Measurements from ENCODE around the gene SIRPB1.
"Not testable (repeated sequence)": the region's sequence is repeated elsewhere in the genome, so short reads cannot be mapped to it uniquely, and the experiment has no call there.

Gene SIRPB1

GRCh38 chr20:1600736-1601135 lies 19.1 kb downstream of the SIRPB1 start:
- DNase-seq (ENCODE audit: low read depth in 1 of 2, low spot score in 1 of 2), result no peak

DNA sequence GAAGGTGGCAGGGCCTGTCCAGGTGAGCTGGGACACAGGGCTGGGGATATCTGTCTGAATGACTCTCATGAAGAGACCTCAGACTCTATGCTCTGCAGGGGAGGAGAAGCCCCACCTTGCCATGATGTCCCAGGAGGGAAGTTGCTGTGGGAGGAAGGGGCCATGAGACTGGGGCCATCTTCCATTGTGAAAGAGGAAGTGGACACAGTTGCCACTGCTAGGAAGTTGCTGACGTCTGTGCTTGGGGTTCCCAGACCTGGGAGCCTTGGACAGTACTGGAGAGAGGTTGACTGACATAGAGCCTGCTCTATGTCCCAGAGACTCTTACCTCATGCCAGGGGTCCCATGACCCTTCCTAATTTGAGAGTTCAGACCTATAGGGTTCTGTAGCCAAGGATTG lies 24.5 kb downstream of the SIRPB1 start:
- DNase-seq (ENCODE audit: low read depth in 1 of 2, low spot score in 1 of 2), result no peak

DNA sequence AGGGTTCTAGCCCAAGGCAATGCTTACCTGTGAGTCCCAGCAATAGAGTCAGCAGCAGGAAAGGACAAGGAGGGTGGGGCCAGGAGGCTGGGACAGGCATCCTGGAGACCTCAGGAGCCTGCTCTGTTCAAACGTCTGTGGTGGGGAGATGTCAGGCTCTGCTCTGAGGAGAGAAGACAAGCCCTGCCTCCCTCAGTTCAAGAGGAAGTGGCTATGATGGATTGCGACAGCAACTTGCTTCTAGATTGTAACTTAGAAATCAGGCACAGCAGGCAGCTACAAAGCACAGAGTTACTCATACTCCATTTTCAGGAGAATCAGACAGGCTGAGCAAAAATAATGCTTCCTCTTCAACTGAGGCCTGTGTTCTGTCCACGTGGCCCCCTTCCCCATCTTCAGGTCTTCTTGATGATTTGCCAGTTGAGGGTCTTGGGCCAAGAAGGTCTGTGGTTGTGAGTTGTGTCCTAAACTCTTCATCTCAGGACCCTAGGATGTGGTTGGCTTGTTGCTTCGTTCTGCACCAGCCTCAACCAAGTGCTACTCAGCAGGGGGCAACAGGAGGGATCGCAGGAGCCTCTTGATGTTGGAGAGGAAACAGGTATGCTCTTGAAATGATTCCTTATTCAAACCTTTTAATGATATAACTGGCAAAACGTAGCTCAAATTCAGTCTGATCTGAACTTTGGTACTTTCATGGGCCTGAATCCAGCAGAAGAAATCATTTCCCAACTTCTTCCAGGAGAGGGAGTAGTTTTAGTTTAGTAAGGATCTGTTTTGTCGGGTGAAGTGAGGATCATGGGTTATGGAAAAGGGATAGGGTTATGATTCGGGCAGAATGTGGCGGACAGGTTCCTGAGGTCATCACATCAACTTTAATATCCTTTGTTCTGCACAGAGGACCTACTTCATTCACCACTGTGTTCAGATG lies 31.0 kb downstream of the SIRPB1 start:
- no peak for DNase-seq (ENCODE audit: low read depth in 1 of 2, low spot score in 1 of 2)

- no peak for DNase-seq (ENCODE audit: low read depth in 1 of 2, low spot score in 1 of 2)
These were observed 31.9 kb downstream of the SIRPB1 start for GRCh38 chr20:1587781-1588532.

- DNase-seq (ENCODE audit: low read depth in 1 of 2, low spot score in 1 of 2), result no peak
These were observed 40.3 kb downstream of the SIRPB1 start for GRCh38 chr20:1579488-1579887.

- DNase-seq (ENCODE audit: low read depth in 1 of 2, low spot score in 1 of 2), result no peak
These were observed 41.9 kb downstream of the SIRPB1 start for GRCh38 chr20:1577906-1578305.

GRCh38 chr20:1577313-1577712 lies 42.5 kb downstream of the SIRPB1 start:
- not testable (repeated sequence) for DNase-seq (ENCODE audit: low read depth in 1 of 2, low spot score in 1 of 2)

GRCh38 chr20:1576641-1577040 lies 43.2 kb downstream of the SIRPB1 start:
- no peak for DNase-seq (ENCODE audit: low read depth in 1 of 2, low spot score in 1 of 2)

- DNase-seq (ENCODE audit: low read depth in 1 of 2, low spot score in 1 of 2), result not testable (repeated sequence)
These were observed 43.8 kb downstream of the SIRPB1 start for GRCh38 chr20:1576003-1576402.

DNA sequence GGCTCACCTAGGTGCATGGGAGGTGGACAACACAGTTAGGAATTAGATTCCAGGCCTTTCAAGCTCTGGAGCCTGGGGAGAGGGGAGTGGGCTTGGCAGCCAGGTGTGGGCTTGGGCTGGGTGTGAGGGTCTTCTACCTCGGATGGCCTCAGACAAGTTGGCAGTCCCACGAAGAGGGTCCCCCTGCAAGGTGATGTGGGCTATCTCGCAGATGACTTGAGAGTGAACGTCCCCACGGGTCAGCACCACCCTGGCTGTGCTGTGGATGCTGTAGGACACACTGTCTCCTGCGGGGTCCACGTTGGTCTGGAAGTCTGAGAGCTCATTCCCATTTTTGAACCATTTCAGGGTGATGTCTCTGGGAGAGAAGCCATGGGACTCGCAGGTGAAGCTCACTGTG lies 48.2 kb downstream of the SIRPB1 start:
- not testable (repeated sequence) for DNase-seq (ENCODE audit: low read depth in 1 of 2, low spot score in 1 of 2)
